ENCODE data around the gene NEDD9.

NEDD9 gene

GRCh38 chr6:11232193-11232769, at the start of gene NEDD9:
Gene NEDD9 (minus strand): TSS chr6:11232668. CDS start chr6:11232515, 153 bp downstream.
- peak; percentile 74 to 84 for DNase-seq

GRCh38 chr6:11282245-11282644, 49.8 kb upstream of the NEDD9 start:
- no peak for DNase-seq

- no peak for DNase-seq
Measured at GRCh38 chr6:11280394-11280793, 47.9 kb upstream of the NEDD9 start.

GRCh38 chr6:11279284-11279689, 46.8 kb upstream of the NEDD9 start:
- no peak for DNase-seq

- no peak for DNase-seq
Measured at GRCh38 chr6:11278207-11278559, 45.7 kb upstream of the NEDD9 start.

GRCh38 chr6:11277275-11278206, 45.1 kb upstream of the NEDD9 start:
- DNase-seq: no peak

- DNase-seq: no peak
Measured at GRCh38 chr6:11276911-11277274, 44.4 kb upstream of the NEDD9 start.

- no peak for DNase-seq
Measured at GRCh38 chr6:11276228-11276627, 43.8 kb upstream of the NEDD9 start.

- no peak for DNase-seq
Measured at GRCh38 chr6:11275598-11275997, 43.1 kb upstream of the NEDD9 start.

GRCh38 chr6:11273406-11274065, 41.1 kb upstream of the NEDD9 start:
- no peak for DNase-seq

- DNase-seq: no peak
Measured at GRCh38 chr6:11272491-11273192, 40.2 kb upstream of the NEDD9 start.

GRCh38 chr6:11271228-11272020, 39.0 kb upstream of the NEDD9 start:
- DNase-seq: no peak

- no peak for DNase-seq
Measured at GRCh38 chr6:11270030-11271027, 37.9 kb upstream of the NEDD9 start.

GRCh38 chr6:11268978-11269377, 36.5 kb upstream of the NEDD9 start:
- DNase-seq: no peak

- no peak for DNase-seq
Measured at GRCh38 chr6:11266926-11267325, 34.5 kb upstream of the NEDD9 start.

- DNase-seq: no peak
Measured at GRCh38 chr6:11265932-11266331, 33.5 kb upstream of the NEDD9 start.

- no peak for DNase-seq
Measured at GRCh38 chr6:11264100-11264499, 31.6 kb upstream of the NEDD9 start.

- DNase-seq: no peak
Measured at GRCh38 chr6:11263291-11263775, 30.9 kb upstream of the NEDD9 start.

GRCh38 chr6:11262242-11262641, 29.8 kb upstream of the NEDD9 start:
- DNase-seq: no peak

- no peak for DNase-seq
Measured at GRCh38 chr6:11260249-11261038, 28.0 kb upstream of the NEDD9 start.

All from SHP77 (cell line).